Endodermal cell (in vitro differentiated cells): ENCODE data around the gene GALNT7. TPM values are rescaled to one million over a fixed set of nuclear protein-coding genes. Genes with fewer than 3 reads are reported as not detected.

Experiments
- DNase-seq: peaks from one replicate; pipeline ENCODE4 v3.0.0-alpha.2; 2017
- H3K27ac ChIP-seq: 2 replicates; pipeline ENCODE4 v1.5.1; 2013; ENCODE audit warnings: mild to moderate bottlenecking, low read depth, low read length, moderate library complexity
- H3K27me3 ChIP-seq: 2 replicates; pipeline ENCODE4 v1.6.1; 2013; ENCODE audit warnings: mild to moderate bottlenecking, low read length, moderate library complexity; ENCODE audit not compliant: insufficient read depth, control insufficient read depth, poor library complexity, severe bottlenecking
- H3K36me3 ChIP-seq: 2 replicates; pipeline ENCODE4 v1.7.0; 2013; ENCODE audit warnings: mild to moderate bottlenecking, low read length, moderate library complexity; ENCODE audit not compliant: control insufficient read depth, insufficient read depth
- H3K4me1 ChIP-seq: one replicate; pipeline ENCODE4 v1.7.0; 2013; ENCODE audit warnings: low read length; ENCODE audit not compliant: control insufficient read depth, insufficient read depth
- H3K4me3 ChIP-seq: 2 replicates; pipeline ENCODE4 v1.5.1; 2013; ENCODE audit warnings: mild to moderate bottlenecking, low read length, moderate library complexity
- H3K9ac ChIP-seq: 2 replicates; pipeline ENCODE4 v1.6.1; 2013; ENCODE audit warnings: mild to moderate bottlenecking, low read length, moderate library complexity; ENCODE audit not compliant: poor library complexity, severe bottlenecking; ENCODE audit errors: extremely low read depth
- H3K9me3 ChIP-seq: 2 replicates; pipeline ENCODE4 v1.6.1; 2013; ENCODE audit warnings: mild to moderate bottlenecking, low read length, moderate library complexity; ENCODE audit not compliant: control insufficient read depth
- H3K27ac Mint-ChIP-seq: 2 replicates; pipeline ENCODE4 v1.8.0; 2020; ENCODE audit warnings: mixed read lengths
- H3K27me3 Mint-ChIP-seq: 2 replicates; pipeline ENCODE4 v1.8.0; 2021; ENCODE audit warnings: mild to moderate bottlenecking, mixed read lengths; ENCODE audit not compliant: insufficient read depth
- H3K36me3 Mint-ChIP-seq: 2 replicates; pipeline ENCODE4 v1.8.0; 2020; ENCODE audit warnings: low read depth, mixed read lengths
- H3K4me1 Mint-ChIP-seq: 2 replicates; pipeline ENCODE4 v1.8.0; 2020; ENCODE audit warnings: mixed read lengths
- H3K4me3 Mint-ChIP-seq: 2 replicates; pipeline ENCODE4 v1.8.0; 2020; ENCODE audit warnings: mild to moderate bottlenecking, moderate library complexity, mixed read lengths
- H3K9me3 Mint-ChIP-seq: 2 replicates; pipeline ENCODE4 v1.8.0; 2020; ENCODE audit warnings: mild to moderate bottlenecking, mixed read lengths
- WGBS, 2 experiments: methylation state at CpG; one replicate each; pipeline versions ENCODE4 v1.1.5 to v1.1.7; 2013; ENCODE audit warnings: missing lambda C conversion rate in 2 of 2, mixed read lengths in 1 of 2; ENCODE audit not compliant: insufficient coverage in 1 of 2, insufficient read length in 1 of 2; 5-methylcytosine and 5-hydroxymethylcytosine counted together
- total RNA-seq, 2 donors: library from RNA; stranded (reverse); fragmentation: NEBNext Ultra II Directional in 1 of 2; extraction: Animal tissue kit (Norgen Biotek cat#: 25700) in 1 of 2; gene quantifications; 2 replicates in 1 of 2; 3 replicates in 1 of 2; pipeline ENCODE4 v1.2.1, GENCODE V29; 2021
- TF ChIP-seq, protein P1 (sequence below): fragments of 200-600 bp; sonication (generic); conservative IDR thresholded peaks from 2 replicates; pipeline ENCODE4 v1.5.0; 2021; ENCODE audit warnings: antibody characterized with exemption, mild to moderate bottlenecking

Gene GALNT7
- total RNA-seq, 2 donors from 2014 or later: 66.1 to 72.1 TPM

DNA sequence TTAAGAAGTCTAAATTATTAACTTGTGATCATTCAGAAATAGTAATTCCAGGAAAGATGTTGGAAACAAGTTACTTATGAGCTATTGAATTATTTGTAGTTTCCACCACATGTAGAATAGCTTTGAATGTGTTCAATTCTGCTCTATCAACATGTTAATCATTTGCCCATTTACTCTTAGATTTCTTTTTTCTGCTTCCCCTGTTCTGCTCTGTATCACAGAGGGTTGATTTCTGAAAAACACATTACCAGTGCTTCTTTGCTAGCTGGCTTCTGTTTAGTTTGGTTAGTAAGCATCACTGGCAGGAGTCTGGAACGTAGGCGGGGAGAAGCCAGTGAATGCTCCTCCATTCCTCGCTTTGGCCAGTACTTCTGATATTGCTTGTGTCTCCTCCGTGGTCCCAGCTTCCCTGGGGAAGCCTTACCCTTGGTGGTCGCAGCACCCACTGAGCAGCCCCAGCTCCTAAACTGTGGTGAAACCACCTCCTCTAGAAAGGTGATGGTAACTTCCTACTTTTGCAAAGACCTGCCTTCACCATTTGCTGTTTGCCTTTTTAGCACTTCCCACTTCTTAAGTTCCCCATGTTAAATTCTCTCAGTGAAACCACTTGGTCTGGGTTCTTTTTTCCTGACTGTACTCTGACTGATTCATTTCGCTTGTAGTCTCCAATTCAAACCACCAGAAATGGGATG is 40.3 kb upstream of the GALNT7 start:
- no peaks in the 10 kb centered on the region for H3K36me3 Mint-ChIP-seq
- Histone ChIP-seq H3K9ac (no peak overlapping the region), H3K9me3 (no peaks in the 10 kb centered on the region), H3K27ac (no peak overlapping the region), H3K27me3 (no peaks in the 10 kb centered on the region), H3K36me3 (no peaks in the 10 kb centered on the region), H3K4me3 (no peak overlapping the region), H3K4me1 (no peaks in the 10 kb centered on the region)
- H3K4me3 Mint-ChIP-seq: no peak overlapping the region
- H3K9me3 Mint-ChIP-seq: no peaks in the 10 kb centered on the region
- no peaks in the 10 kb centered on the region for H3K27me3 Mint-ChIP-seq
- DNase-seq: no peak
- H3K27ac Mint-ChIP-seq: no peak overlapping the region
- H3K4me1 Mint-ChIP-seq: no peaks in the 10 kb centered on the region
- 89 to 100% methylated on average over 3 to 6 of the region's 6 CpGs for WGBS, 2 experiments
- TF ChIP-seq, protein P1, sequence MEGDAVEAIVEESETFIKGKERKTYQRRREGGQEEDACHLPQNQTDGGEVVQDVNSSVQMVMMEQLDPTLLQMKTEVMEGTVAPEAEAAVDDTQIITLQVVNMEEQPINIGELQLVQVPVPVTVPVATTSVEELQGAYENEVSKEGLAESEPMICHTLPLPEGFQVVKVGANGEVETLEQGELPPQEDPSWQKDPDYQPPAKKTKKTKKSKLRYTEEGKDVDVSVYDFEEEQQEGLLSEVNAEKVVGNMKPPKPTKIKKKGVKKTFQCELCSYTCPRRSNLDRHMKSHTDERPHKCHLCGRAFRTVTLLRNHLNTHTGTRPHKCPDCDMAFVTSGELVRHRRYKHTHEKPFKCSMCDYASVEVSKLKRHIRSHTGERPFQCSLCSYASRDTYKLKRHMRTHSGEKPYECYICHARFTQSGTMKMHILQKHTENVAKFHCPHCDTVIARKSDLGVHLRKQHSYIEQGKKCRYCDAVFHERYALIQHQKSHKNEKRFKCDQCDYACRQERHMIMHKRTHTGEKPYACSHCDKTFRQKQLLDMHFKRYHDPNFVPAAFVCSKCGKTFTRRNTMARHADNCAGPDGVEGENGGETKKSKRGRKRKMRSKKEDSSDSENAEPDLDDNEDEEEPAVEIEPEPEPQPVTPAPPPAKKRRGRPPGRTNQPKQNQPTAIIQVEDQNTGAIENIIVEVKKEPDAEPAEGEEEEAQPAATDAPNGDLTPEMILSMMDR: no peak

- Mint-ChIP-seq H3K36me3 (no peaks in the 10 kb centered on the region), H3K4me1 (no peaks in the 10 kb centered on the region), H3K27ac (no peak overlapping the region), H3K27me3 (no peaks in the 10 kb centered on the region), H3K4me3 (no peak overlapping the region), H3K9me3 (no peaks in the 10 kb centered on the region)
- WGBS, 2 experiments: 76 to 96% methylated on average over 5 of the region's 5 CpGs
- Histone ChIP-seq H3K27me3 (no peaks in the 10 kb centered on the region), H3K9ac (no peak overlapping the region), H3K9me3 (no peaks in the 10 kb centered on the region), H3K27ac (no peak overlapping the region), H3K4me3 (no peak overlapping the region), H3K4me1 (no peaks in the 10 kb centered on the region), H3K36me3 (no peaks in the 10 kb centered on the region)
- no peak for DNase-seq
- TF ChIP-seq, protein P1: no peak
Observed at GRCh38 chr4:173130687-173131086, 37.9 kb upstream of the GALNT7 start.

DNA sequence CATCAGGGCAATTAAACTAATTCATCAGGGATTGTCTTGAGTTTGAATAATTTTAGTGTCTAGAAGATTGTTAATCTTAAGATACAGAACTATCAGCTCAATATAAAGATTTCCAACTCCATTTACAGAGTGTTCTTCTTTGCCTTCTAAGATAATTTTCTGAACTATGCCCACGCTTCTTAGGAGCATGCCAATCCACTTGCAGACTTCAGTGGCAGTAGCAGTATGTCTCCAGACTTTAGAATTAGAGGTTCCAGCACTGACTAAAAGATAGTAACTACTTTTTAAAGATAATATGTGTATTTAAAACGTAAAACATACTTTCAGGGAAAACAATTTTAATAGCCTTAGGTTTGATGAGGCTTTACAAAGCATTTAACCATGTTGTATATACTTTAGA is 34.2 kb upstream of the GALNT7 start:
- no peak for DNase-seq
- Histone ChIP-seq H3K36me3 (no peaks in the 10 kb centered on the region), H3K27me3 (no peaks in the 10 kb centered on the region), H3K9ac (no peak overlapping the region), H3K4me3 (no peak overlapping the region), H3K4me1 (no peaks in the 10 kb centered on the region), H3K9me3 (no peaks in the 10 kb centered on the region), H3K27ac (no peak overlapping the region)
- TF ChIP-seq, protein P1: no peak
- whole genome bisulfite sequencing, 2 experiments: 81 to 100% methylated on average over 1 of the region's 2 CpGs
- H3K4me1 Mint-ChIP-seq: no peaks in the 10 kb centered on the region
- no peak overlapping the region for H3K27ac Mint-ChIP-seq
- no peak overlapping the region for H3K4me3 Mint-ChIP-seq
- H3K36me3 Mint-ChIP-seq: no peaks in the 10 kb centered on the region
- no peaks in the 10 kb centered on the region for H3K9me3 Mint-ChIP-seq
- H3K27me3 Mint-ChIP-seq: no peaks in the 10 kb centered on the region
